ENCODE data around the gene LRRFIP2. TPM values are rescaled to one million over a fixed set of nuclear protein-coding genes. Genes with fewer than 3 reads are reported as not detected.

Gene LRRFIP2
- total RNA-seq, result 55.8 and 64.8 TPM in 2 replicates

GRCh38 chr3:37174532-37175126, at the start of gene LRRFIP2:
Gene LRRFIP2 (minus strand): TSS chr3:37174582. CDS start chr3:37148983, 25,599 bp downstream.

Other genes starting within 250 kb of the LRRFIP2 start
- gene TRANK1, start 229.5 kb downstream of the LRRFIP2 start, total RNA-seq, result 7.6 and 11.9 TPM in 2 replicates
- 5.5 and 10.7 TPM in 2 replicates for gene EPM2AIP1, start 181.5 kb downstream of the LRRFIP2 start, total RNA-seq
- gene MLH1, start 181.1 kb downstream of the LRRFIP2 start, total RNA-seq, result 33.8 and 37.6 TPM in 2 replicates
- gene GOLGA4, start 68.7 kb upstream of the LRRFIP2 start, total RNA-seq, result 41.6 and 54.8 TPM in 2 replicates